ENCODE results near the gene COL6A1.

COL6A1 gene

DNA sequence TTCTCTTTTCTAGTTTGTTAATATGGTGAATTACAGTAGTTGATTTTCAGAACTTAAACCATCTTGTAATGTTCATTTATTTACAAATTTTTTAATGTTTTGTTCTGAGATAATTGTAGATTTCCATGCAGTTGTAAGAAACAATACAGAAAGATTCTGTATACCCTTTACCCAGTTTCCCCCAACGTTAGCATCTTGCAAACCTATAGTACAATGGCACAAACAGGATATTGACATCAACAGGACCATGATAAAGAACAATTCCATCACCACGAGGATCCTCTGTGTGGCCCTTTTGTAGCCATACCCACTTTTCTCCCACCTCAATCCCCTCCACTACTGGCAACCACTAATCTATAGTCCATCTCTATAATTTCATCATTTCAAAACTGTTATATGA is 33.3 kb downstream of the COL6A1 start:
- TF ChIP-seq POLR2A (IDR thresholded peaks at IDR 0.05; ENCODE audit: low read depth, low read length) = no peak
- no peak for FAIRE-seq

GRCh38 chr21:46017148-46017547 is 35.6 kb downstream of the COL6A1 start:
- no peak for TF ChIP-seq POLR2A (IDR thresholded peaks at IDR 0.05; ENCODE audit: low read depth, low read length)
- FAIRE-seq = no peak
- DNase-seq (ENCODE audit: insufficient read length, low spot score) = no peak

More for the DNA sequence above, 33.3 kb downstream of the COL6A1 start:
- no peak for DNase-seq (ENCODE audit: insufficient read length, low spot score)

DNA sequence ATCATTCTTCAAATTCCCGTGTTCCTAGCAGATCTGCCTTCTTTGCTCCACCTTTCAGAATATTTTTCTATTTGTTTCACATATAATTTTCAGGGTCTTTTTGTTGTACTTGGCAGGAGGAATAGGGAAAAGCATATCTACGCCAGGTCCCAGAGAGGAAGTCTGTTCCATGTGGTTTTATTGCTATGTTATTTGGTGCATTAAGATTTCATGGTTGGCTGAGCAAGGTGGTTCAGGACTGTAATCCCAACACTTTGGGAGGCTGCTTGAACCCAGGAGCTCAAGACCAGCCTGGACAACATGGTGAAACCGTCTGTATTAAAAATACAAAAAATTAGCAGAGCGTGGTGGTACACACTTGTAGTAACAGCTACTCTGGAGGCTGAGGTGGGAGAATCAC is 36.1 kb downstream of the COL6A1 start:
- DNase-seq (ENCODE audit: insufficient read length, low spot score) = no peak
- no peak for TF ChIP-seq POLR2A (IDR thresholded peaks at IDR 0.05; ENCODE audit: low read depth, low read length)
- no peak for FAIRE-seq

- DNase-seq (ENCODE audit: insufficient read length, low spot score) (no peak), FAIRE-seq (no peak)
- no peak for TF ChIP-seq POLR2A (IDR thresholded peaks at IDR 0.05; ENCODE audit: low read depth, low read length)
Measured at GRCh38 chr21:46018615-46019014, 37.0 kb downstream of the COL6A1 start.

DNA sequence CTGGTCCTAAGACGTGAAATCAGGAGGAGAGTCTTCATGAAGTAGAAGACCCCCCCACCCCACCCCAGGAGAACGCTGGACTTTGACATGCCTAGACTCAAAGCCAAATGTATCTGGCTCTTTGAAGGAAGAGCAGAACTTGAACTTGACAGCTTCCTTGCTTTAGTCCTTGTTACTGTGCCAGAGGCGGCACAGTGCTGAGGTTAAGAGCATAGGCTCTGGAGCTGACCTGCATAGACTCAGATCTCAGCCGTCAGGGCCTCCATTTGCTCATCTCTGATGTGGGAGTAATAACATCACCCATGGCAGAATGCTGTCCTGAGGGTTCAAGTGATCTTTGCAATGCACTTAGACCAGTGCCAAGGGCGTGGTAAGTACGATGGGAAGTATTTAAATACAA is 39.0 kb downstream of the COL6A1 start:
- FAIRE-seq (no peak), DNase-seq (ENCODE audit: insufficient read length, low spot score) (no peak)
- TF ChIP-seq POLR2A (IDR thresholded peaks at IDR 0.05; ENCODE audit: low read depth, low read length) = no peak

- no peak for FAIRE-seq
- no peak for TF ChIP-seq POLR2A (IDR thresholded peaks at IDR 0.05; ENCODE audit: low read depth, low read length)
- no peak for DNase-seq (ENCODE audit: insufficient read length, low spot score)
Measured at GRCh38 chr21:46021398-46021797, 39.8 kb downstream of the COL6A1 start.

- DNase-seq (ENCODE audit: insufficient read length, low spot score) (no peak), FAIRE-seq (no peak)
- no peak for TF ChIP-seq POLR2A (IDR thresholded peaks at IDR 0.05; ENCODE audit: low read depth, low read length)
Measured at GRCh38 chr21:46021978-46022544, 40.5 kb downstream of the COL6A1 start.

DNA sequence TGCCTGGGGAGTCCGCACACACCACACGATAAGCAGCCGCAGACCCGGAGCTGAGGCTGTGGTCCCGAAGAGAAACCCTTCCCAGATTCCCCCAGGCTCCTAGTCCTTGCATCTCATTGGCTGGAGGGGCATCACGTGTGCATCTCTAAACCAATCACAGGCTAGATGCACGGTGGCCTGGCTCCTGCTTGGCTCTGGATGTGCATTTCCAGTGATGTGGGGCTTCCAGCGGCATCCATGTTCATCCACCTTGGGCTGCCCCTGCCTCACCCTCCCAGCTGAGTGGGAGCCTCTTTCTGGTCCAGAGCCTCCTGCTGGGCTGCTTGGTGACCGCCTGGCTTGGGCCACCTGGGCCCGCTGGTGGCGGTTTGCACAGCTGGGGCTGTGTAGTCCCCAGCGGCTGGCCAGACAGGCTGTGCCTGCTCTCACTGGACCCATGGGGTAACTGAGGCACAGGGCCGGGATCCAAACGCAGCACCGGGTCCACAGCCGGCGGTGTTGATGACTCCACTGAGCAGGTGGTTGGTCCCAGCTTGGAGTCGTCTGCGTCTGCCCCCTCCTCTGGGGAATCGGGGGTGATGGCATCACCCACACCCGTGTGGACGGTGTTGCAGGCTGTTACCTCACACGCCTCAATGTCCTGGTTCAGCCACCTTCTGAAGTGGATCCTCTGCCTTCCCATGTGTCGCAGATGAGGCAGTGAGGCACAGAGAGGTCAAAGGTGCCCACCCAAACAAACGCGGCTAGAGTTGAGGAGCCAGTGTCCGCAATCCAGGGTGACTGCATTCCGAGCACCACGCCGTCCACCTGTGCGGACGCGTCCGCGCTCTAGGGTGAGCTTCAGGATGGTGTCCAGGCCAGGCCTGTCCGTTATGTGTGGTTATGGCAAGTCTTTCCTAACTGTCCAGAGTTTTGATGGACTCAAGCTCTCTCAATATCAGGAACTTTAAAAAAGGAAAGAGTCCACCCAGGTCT is 41.3 kb downstream of the COL6A1 start:
- FAIRE-seq (no peak), DNase-seq (ENCODE audit: insufficient read length, low spot score) (no peak)
- TF ChIP-seq POLR2A (IDR thresholded peaks at IDR 0.05; ENCODE audit: low read depth, low read length) = no peak

GRCh38 chr21:46023555-46023954 is 42.0 kb downstream of the COL6A1 start:
- no peak for TF ChIP-seq POLR2A (IDR thresholded peaks at IDR 0.05; ENCODE audit: low read depth, low read length)
- no peak for DNase-seq (ENCODE audit: insufficient read length, low spot score)
- no peak for FAIRE-seq

DNA sequence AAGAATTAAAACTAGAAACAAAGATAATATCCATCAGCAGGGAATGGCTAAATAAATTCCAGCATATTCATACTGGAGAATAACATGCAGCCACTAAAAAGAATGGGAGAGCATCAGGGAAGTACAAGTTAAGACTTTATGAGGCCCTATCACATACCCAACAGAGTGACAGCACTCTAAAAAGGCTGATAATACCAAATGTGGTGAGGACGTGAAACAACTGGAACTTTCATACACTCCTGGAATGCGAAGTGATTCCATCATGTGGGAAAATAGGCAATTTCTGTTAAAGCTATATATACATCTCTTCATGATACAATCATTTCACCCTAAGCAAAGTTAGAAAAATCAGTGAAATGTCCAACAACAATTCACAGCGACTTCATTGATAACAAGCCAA is 42.6 kb downstream of the COL6A1 start:
- no peak for FAIRE-seq
- TF ChIP-seq POLR2A (IDR thresholded peaks at IDR 0.05; ENCODE audit: low read depth, low read length) = no peak
- no peak for DNase-seq (ENCODE audit: insufficient read length, low spot score)

GRCh38 chr21:46025113-46025770 is 43.7 kb downstream of the COL6A1 start:
- DNase-seq (ENCODE audit: insufficient read length, low spot score) = no peak
- TF ChIP-seq POLR2A (IDR thresholded peaks at IDR 0.05; ENCODE audit: low read depth, low read length) = no peak
- no peak for FAIRE-seq

DNA sequence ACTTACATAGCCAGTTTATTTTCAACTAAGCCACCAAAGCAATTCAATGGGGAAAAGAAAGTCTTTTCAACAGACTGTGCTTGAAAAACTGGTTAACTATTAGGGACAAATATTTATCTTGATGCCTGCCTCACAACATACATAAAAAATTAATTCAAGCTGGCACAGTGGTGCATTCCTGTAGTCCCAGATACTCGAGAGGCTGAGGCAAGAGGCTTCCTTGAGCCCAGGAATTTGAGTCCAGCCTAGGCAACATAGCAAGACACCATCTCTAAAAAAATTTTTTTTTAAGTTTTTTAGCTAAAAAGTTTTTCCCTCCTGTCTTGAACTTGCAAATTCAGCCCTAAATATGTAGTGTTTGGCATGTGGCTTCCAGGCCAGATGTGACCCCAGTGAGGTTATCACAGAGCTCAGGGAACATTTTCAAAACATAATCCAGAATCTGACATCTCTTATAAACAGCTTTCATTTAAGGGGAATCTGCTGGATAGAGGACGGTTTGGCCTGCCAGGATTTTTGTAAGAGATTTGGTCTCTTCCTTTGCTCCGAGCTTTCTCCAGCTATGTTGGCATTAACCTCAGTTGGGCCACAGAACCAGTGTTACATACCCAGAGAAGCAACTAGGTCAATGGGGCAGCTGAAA is 46.4 kb downstream of the COL6A1 start:
- no peak for DNase-seq (ENCODE audit: insufficient read length, low spot score)
- FAIRE-seq = no peak
- TF ChIP-seq POLR2A (IDR thresholded peaks at IDR 0.05; ENCODE audit: low read depth, low read length) = no peak

- no peak for DNase-seq (ENCODE audit: insufficient read length, low spot score)
- TF ChIP-seq POLR2A (IDR thresholded peaks at IDR 0.05; ENCODE audit: low read depth, low read length) = no peak
- FAIRE-seq = no peak
Measured at GRCh38 chr21:46028573-46029091, 47.1 kb downstream of the COL6A1 start.
